ENCODE results near the gene NMD3.

- TF ChIP-seq CTCF (IDR thresholded peaks at IDR 0.05): peak in 7 of 12 donors; percentile 22 to 51 (median 32)
- TF ChIP-seq POLR2A (IDR thresholded peaks at IDR 0.05): no peak
These were observed 49.2 kb upstream of the NMD3 start for GRCh38 chr3:161171639-161172552.

Measured in heart left ventricle (tissue), 13 donors.